ENCODE results near the gene MUC5AC. TPM values are rescaled to one million over a fixed set of nuclear protein-coding genes. Genes with fewer than 3 reads are reported as not detected.

The MUC5AC gene
- total RNA-seq, 1 experiment from 2014 or later: 0.11 TPM

DNA sequence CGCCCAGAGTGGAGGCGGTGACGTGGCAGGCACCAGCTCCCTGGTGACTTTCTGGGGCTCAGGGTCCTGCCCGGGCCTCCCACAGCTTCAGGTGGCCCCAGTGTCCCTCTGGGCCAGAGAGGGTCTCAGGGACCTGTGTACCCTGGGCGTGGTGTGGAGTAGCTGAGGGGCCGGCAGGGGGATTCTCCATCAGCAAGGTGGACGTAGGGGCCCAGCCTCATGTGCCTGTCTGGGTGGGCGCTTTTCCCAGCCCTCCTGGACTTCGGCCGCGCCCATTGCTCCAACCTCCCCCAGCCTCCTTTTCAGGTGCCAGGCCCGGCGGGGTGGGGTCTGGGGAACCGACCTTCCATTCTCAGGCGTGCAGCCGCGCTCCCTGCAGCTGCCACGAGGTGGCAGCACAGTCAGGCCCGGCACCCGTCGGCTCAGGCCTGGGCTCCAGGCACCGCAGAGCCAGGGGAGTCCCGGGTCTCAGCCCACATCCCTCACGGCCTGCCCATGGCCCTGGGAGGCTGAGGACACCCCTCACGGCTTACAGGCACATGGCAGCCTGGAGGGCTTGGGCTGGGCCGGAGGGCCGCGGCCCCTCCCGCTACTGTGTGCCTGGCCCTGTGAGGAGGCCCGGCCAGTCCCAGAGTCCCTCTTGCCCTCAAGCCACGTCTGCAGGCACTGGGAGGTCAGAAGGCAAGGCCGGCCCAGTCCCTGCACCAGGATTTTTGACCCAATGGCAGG is 45.2 kb downstream of the MUC5AC start:
- no peaks in the 10 kb centered on the region for H3K79me2 ChIP-seq (ENCODE audit: low read length)
- H3K4me2 ChIP-seq (ENCODE audit: low read length): peak overlapping the region; percentile 50
- DNase-seq (peak; percentile 76), ATAC-seq (peak; percentile 51)
- no peaks in the 10 kb centered on the region for H3K36me3 ChIP-seq (ENCODE audit: low read depth, low read length)
- H3K4me1 ChIP-seq (ENCODE audit: insufficient read depth, low read length): peaks cover 30% of the 10 kb centered on the region
- H3K4me3 ChIP-seq (ENCODE audit: low read length): no peak overlapping the region
- TF ChIP-seq EZH2phosphoT487 (IDR thresholded peaks at IDR 0.05; ENCODE audit: borderline replicate concordance, low read length): no peak
- TF ChIP-seq, protein P1, sequence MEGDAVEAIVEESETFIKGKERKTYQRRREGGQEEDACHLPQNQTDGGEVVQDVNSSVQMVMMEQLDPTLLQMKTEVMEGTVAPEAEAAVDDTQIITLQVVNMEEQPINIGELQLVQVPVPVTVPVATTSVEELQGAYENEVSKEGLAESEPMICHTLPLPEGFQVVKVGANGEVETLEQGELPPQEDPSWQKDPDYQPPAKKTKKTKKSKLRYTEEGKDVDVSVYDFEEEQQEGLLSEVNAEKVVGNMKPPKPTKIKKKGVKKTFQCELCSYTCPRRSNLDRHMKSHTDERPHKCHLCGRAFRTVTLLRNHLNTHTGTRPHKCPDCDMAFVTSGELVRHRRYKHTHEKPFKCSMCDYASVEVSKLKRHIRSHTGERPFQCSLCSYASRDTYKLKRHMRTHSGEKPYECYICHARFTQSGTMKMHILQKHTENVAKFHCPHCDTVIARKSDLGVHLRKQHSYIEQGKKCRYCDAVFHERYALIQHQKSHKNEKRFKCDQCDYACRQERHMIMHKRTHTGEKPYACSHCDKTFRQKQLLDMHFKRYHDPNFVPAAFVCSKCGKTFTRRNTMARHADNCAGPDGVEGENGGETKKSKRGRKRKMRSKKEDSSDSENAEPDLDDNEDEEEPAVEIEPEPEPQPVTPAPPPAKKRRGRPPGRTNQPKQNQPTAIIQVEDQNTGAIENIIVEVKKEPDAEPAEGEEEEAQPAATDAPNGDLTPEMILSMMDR (conservative IDR thresholded peaks at IDR 0.05; ENCODE audit: low read depth, low read length): peak; percentile 76
- POLR2A ChIA-PET (ENCODE audit: unreplicated experiment): interaction anchor here (0.6 kb wide), 2 partner anchors 21 to 209 kb away, joined by 3 to 10 read pairs; no protein-coding TSS in a partner anchor
- H4K20me1 ChIP-seq (ENCODE audit: low read length): no peaks in the 10 kb centered on the region
- intact Hi-C loops (cut with micrococcal nuclease): loop anchor here (1.0 to 5.0 kb wide), 4 partner anchors 24 to 86 kb away; no protein-coding TSS in a partner anchor
- H3K27me3 ChIP-seq (ENCODE audit: low read length): no peaks in the 10 kb centered on the region
- no peaks in the 10 kb centered on the region for H3K9me2 ChIP-seq (replicated peaks; ENCODE audit: low read length)
- peak overlapping the region; percentile 50 for H3K9ac ChIP-seq (ENCODE audit: low read length)
- BruUV-seq (replicated peaks): no TSS peak
- peak overlapping the region; percentile 56 for H2AFZ ChIP-seq (ENCODE audit: low read length)
- CTCF ChIA-PET: no interaction called here
- H3F3A ChIP-seq (ENCODE audit: low read length, unreplicated experiment): no peaks in the 10 kb centered on the region
- peak overlapping the region; percentile 72 for H3K27ac ChIP-seq (ENCODE audit: low read length)
- no peaks in the 10 kb centered on the region for H3K9me3 ChIP-seq (ENCODE audit: low read length)

DNA sequence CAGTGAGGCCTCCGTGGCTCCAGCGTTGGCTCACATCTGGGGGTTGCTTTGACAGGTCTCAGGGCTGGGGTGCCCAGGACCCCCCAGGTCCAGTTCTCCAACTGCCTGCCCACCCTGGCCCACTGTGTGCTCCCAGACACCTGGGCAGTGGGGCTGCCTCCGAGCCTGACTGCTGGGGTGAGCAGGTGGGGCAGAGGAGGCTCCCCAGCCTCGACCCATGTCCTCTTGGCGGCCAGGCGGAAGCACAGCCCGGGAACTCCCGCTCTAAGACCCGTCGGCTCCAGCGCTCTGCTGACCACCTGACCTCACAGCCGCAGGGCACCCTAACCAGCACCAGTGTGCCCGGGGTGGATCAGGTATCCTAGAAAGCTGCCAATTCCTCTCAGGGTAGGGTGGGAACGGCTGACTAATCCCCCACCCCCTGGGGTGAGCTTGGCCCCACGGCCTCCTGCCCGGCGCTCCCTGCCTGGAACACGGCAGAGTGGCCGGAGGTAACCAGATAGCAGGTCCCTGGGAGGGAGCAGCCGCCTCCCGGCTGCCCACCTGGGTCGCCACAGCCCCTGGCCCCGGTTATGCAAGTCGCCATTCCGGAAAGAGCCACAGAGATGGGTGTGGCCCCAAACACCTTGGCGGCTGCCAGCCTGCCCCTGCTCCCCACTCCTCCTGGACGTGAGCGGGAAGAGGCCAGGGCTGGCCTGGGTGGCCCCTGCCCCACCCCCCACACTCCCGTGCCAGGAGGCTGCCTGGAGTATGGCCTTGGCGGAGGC is 45.9 kb downstream of the MUC5AC start:
- Histone ChIP-seq H3K27ac (ENCODE audit: low read length) (peak overlapping the region; percentile 72), H3K27me3 (ENCODE audit: low read length) (no peaks in the 10 kb centered on the region), H3F3A (ENCODE audit: low read length, unreplicated experiment) (no peaks in the 10 kb centered on the region), H2AFZ (ENCODE audit: low read length) (peak overlapping the region; percentile 56), H3K4me2 (ENCODE audit: low read length) (peak overlapping the region; percentile 50), H3K9ac (ENCODE audit: low read length) (peak overlapping the region; percentile 50), H3K36me3 (ENCODE audit: low read depth, low read length) (no peaks in the 10 kb centered on the region), H3K4me3 (ENCODE audit: low read length) (no peak overlapping the region), H4K20me1 (ENCODE audit: low read length) (no peaks in the 10 kb centered on the region), H3K9me3 (ENCODE audit: low read length) (no peaks in the 10 kb centered on the region), H3K4me1 (ENCODE audit: insufficient read depth, low read length) (peaks cover 30% of the 10 kb centered on the region), H3K79me2 (ENCODE audit: low read length) (no peaks in the 10 kb centered on the region), H3K9me2 (replicated peaks; ENCODE audit: low read length) (no peaks in the 10 kb centered on the region)
- DNase-seq (peak; percentile 69), ATAC-seq (peak; percentile 45)
- BruUV-seq (replicated peaks): TSS peak; percentile 32
- intact Hi-C loops (cut with micrococcal nuclease): loop anchor here (5.0 kb wide), 3 partner anchors 51 to 86 kb away; no protein-coding TSS in a partner anchor
- ChIA-PET POLR2A (ENCODE audit: unreplicated experiment) (interaction anchor here (0.6 kb wide), 2 partner anchors 20 to 210 kb away, joined by 3 to 10 read pairs; no protein-coding TSS in a partner anchor), CTCF (no interaction called here)
- TF ChIP-seq, protein P1 (conservative IDR thresholded peaks at IDR 0.05; ENCODE audit: low read depth, low read length): no peak
- no peak for TF ChIP-seq EZH2phosphoT487 (IDR thresholded peaks at IDR 0.05; ENCODE audit: borderline replicate concordance, low read length)
- TF ChIP-seq EZH2 (IDR thresholded peaks at IDR 0.05; ENCODE audit: low read length, unreplicated experiment): no peak
